ENCODE data around the gene FREM3.

Gene FREM3

DNA sequence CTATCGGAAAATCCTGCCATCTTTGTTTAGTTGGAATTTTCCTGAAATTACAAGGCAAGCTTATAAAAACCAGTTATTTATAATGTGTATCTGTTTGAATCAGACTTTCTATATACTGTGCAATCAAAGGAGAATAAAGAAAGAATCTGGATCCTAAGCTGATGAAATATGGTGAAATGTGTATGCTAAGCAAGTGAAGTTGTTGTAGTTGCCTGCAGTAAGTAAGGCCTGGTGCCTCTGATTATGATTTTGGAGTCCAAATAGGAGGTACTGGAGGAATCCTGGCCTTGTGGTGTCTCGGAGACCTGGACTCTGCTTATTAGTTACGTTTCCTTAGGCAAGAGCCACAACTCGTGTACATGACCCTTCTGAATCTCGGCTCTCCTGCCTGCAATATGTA lies 13.1 kb upstream of the FREM3 start:
- Histone ChIP-seq H3K27me3 (replicated peaks; ENCODE audit: insufficient read depth, low read length) (no peaks in the 10 kb centered on the region), H2AFZ (ENCODE audit: low read length) (no peak overlapping the region), H3K4me3 (ENCODE audit: low read length) (no peak overlapping the region)

DNA sequence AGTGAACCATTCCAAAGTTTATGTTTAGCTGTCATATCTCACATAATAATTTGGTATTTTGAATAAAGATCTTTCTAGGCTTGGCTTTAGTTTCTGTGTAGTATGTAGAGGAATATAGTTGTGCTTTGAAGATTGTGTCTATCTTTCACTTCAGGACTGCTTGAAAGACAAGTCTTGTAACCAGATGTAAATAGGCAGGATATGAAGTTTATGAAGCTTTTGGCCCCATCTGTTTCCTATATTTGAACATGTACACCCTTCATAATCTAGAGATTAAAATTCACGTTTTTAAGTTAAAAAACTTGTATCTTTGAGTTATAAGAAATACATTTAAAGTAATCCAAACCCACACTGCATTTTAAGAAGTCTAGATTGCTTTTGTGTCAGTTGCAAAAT lies 11.7 kb upstream of the FREM3 start:
- no peak for DNase-seq
- Histone ChIP-seq H3K79me2 (ENCODE audit: low read length) (no peaks in the 10 kb centered on the region), H3K9me2 (replicated peaks; ENCODE audit: insufficient read depth, low read length) (no peaks in the 10 kb centered on the region), H3F3A (ENCODE audit: insufficient read depth, low read length) (no peaks in the 10 kb centered on the region), H2AFZ (ENCODE audit: low read length) (no peak overlapping the region), H3K4me3 (ENCODE audit: low read length) (no peak overlapping the region), H3K4me1 (ENCODE audit: low read length) (no peaks in the 10 kb centered on the region), H3K9ac (ENCODE audit: low read length) (no peak overlapping the region), H3K27me3 (replicated peaks; ENCODE audit: insufficient read depth, low read length) (no peaks in the 10 kb centered on the region), H3K27ac (ENCODE audit: low read length) (no peak overlapping the region), H3K36me3 (replicated peaks; ENCODE audit: insufficient read depth, low read length) (no peaks in the 10 kb centered on the region), H3K4me2 (ENCODE audit: low read depth, low read length) (no peak overlapping the region), H4K20me1 (ENCODE audit: insufficient read depth, low read length) (no peaks in the 10 kb centered on the region), H3K9me3 (replicated peaks; ENCODE audit: insufficient read depth, low read length) (no peaks in the 10 kb centered on the region)
- TF ChIP-seq, protein P1, sequence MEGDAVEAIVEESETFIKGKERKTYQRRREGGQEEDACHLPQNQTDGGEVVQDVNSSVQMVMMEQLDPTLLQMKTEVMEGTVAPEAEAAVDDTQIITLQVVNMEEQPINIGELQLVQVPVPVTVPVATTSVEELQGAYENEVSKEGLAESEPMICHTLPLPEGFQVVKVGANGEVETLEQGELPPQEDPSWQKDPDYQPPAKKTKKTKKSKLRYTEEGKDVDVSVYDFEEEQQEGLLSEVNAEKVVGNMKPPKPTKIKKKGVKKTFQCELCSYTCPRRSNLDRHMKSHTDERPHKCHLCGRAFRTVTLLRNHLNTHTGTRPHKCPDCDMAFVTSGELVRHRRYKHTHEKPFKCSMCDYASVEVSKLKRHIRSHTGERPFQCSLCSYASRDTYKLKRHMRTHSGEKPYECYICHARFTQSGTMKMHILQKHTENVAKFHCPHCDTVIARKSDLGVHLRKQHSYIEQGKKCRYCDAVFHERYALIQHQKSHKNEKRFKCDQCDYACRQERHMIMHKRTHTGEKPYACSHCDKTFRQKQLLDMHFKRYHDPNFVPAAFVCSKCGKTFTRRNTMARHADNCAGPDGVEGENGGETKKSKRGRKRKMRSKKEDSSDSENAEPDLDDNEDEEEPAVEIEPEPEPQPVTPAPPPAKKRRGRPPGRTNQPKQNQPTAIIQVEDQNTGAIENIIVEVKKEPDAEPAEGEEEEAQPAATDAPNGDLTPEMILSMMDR (IDR thresholded peaks at IDR 0.05; ENCODE audit: low read length): no peak
- no peak for TF ChIP-seq EZH2phosphoT487 (IDR thresholded peaks at IDR 0.05; ENCODE audit: low read length)
- TF ChIP-seq EZH2 (optimal IDR thresholded peaks at IDR 0.05; ENCODE audit: low read depth, low read length): no peak

More for the DNA sequence above, 13.1 kb upstream of the FREM3 start:
- H3K9ac ChIP-seq (ENCODE audit: low read length): no peak overlapping the region
- H3K4me1 ChIP-seq (ENCODE audit: low read length): no peaks in the 10 kb centered on the region
- no peaks in the 10 kb centered on the region for H3K36me3 ChIP-seq (replicated peaks; ENCODE audit: insufficient read depth, low read length)
- H3K79me2 ChIP-seq (ENCODE audit: low read length): no peaks in the 10 kb centered on the region
- DNase-seq: no peak
- H4K20me1 ChIP-seq (ENCODE audit: insufficient read depth, low read length): no peaks in the 10 kb centered on the region
- TF ChIP-seq, protein P1 (IDR thresholded peaks at IDR 0.05; ENCODE audit: low read length): no peak
- TF ChIP-seq EZH2phosphoT487 (IDR thresholded peaks at IDR 0.05; ENCODE audit: low read length): no peak
- no peak overlapping the region for H3K27ac ChIP-seq (ENCODE audit: low read length)
- no peaks in the 10 kb centered on the region for H3F3A ChIP-seq (ENCODE audit: insufficient read depth, low read length)
- no peaks in the 10 kb centered on the region for H3K9me2 ChIP-seq (replicated peaks; ENCODE audit: insufficient read depth, low read length)
- H3K4me2 ChIP-seq (ENCODE audit: low read depth, low read length): no peak overlapping the region
- H3K9me3 ChIP-seq (replicated peaks; ENCODE audit: insufficient read depth, low read length): no peaks in the 10 kb centered on the region

DNA sequence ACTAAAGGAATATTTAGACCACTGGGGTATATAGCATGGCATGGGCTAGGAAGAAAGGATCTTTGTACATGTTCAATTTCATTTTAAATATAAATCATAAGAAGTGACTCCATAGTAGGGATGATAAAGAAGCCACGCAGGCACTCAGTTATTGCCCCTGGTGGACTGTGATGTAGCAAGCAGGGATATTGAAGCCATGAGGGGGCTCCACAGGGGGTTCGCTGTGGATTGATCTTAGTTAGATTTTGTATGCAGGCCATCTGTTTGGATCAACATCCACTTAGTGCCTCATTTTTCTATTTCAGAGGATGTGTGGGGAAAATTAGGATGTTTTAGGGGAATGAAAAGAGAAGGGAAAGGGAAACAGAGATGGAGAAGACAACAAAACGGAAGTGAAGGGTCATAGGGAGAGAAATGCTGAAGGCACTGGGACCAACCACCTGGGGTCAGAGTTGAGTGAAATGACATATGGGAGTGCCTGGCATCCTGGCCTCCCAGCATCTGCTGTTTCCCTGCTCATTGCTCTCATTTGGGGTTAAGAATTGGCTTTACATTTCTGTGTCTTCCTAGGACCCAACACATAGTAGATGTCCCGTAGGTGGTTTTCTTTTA lies 11.2 kb upstream of the FREM3 start:
- H3K4me1 ChIP-seq (ENCODE audit: low read length): no peaks in the 10 kb centered on the region
- DNase-seq: no peak
- H3K9ac ChIP-seq (ENCODE audit: low read length): no peak overlapping the region
- H3K36me3 ChIP-seq (replicated peaks; ENCODE audit: insufficient read depth, low read length): no peaks in the 10 kb centered on the region
- no peaks in the 10 kb centered on the region for H3K27me3 ChIP-seq (replicated peaks; ENCODE audit: insufficient read depth, low read length)
- no peaks in the 10 kb centered on the region for H4K20me1 ChIP-seq (ENCODE audit: insufficient read depth, low read length)
- no peaks in the 10 kb centered on the region for H3K9me2 ChIP-seq (replicated peaks; ENCODE audit: insufficient read depth, low read length)
- no peak overlapping the region for H2AFZ ChIP-seq (ENCODE audit: low read length)
- H3K9me3 ChIP-seq (replicated peaks; ENCODE audit: insufficient read depth, low read length): no peaks in the 10 kb centered on the region
- no peak overlapping the region for H3K4me3 ChIP-seq (ENCODE audit: low read length)
- TF ChIP-seq, protein P1 (IDR thresholded peaks at IDR 0.05; ENCODE audit: low read length): no peak
- no peak overlapping the region for H3K4me2 ChIP-seq (ENCODE audit: low read depth, low read length)
- H3K79me2 ChIP-seq (ENCODE audit: low read length): no peaks in the 10 kb centered on the region
- H3K27ac ChIP-seq (ENCODE audit: low read length): no peak overlapping the region
- H3F3A ChIP-seq (ENCODE audit: insufficient read depth, low read length): no peaks in the 10 kb centered on the region

Measured in MM.1S (cell line).